ENCODE data around the gene SHROOM1.

Gene SHROOM1

GRCh38 chr5:132773601-132774355 is 56.7 kb downstream of the SHROOM1 start:
- no peak overlapping the region for H3K4me3 ChIP-seq (ENCODE audit: low read depth in 1 of 2, low read length in 2 of 2)
- H3K9me3 ChIP-seq (ENCODE audit: control insufficient read depth in 1 of 2, low read length in 2 of 2): no peaks in the 10 kb centered on the region
- H3K36me3 ChIP-seq (ENCODE audit: control insufficient read depth in 1 of 2, insufficient read depth in 2 of 2, low read length in 2 of 2): peaks cover 0 to 3% of the 10 kb centered on the region in 2 donors
- H3K9ac ChIP-seq (ENCODE audit: low read depth in 1 of 2, low read length in 2 of 2): no peak overlapping the region
- H3K4me1 ChIP-seq (ENCODE audit: control insufficient read depth in 1 of 2, insufficient read depth in 2 of 2, low read length in 2 of 2): peaks cover 30 to 33% of the 10 kb centered on the region in 2 donors
- H3K27ac ChIP-seq (ENCODE audit: low read depth, low read length): no peak overlapping the region
- no peaks in the 10 kb centered on the region for H3K27me3 ChIP-seq (ENCODE audit: control insufficient read depth in 1 of 2, insufficient read depth in 2 of 2, low read length in 2 of 2)

DNA sequence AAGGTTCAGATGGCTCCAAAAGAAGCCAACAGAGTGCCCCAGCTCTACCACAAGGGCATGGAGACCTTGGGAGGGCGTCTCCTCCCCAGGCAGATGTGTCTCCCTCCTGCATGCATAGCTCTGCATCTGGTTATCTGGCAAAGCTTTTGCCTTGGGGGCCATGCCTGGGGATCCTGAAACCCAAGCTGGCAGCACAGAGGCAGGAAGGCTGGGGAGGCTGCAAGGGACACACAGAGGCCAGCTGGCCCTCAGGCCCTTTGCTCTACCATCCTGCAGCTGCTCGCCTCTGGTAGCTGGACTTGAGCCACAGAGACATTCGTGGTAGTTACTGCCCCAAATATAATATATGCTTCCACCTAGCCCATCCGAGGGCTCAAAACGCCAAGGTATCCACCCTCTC is 57.3 kb downstream of the SHROOM1 start:
- Histone ChIP-seq H3K9me3 (ENCODE audit: control insufficient read depth in 1 of 2, low read length in 2 of 2) (no peaks in the 10 kb centered on the region), H3K4me3 (ENCODE audit: low read depth in 1 of 2, low read length in 2 of 2) (no peak overlapping the region), H3K4me1 (ENCODE audit: control insufficient read depth in 1 of 2, insufficient read depth in 2 of 2, low read length in 2 of 2) (peaks cover 30% of the 10 kb centered on the region in 2 donors), H3K27ac (ENCODE audit: low read depth, low read length) (no peak overlapping the region), H3K9ac (ENCODE audit: low read depth in 1 of 2, low read length in 2 of 2) (no peak overlapping the region), H3K27me3 (ENCODE audit: control insufficient read depth in 1 of 2, insufficient read depth in 2 of 2, low read length in 2 of 2) (no peaks in the 10 kb centered on the region), H3K36me3 (ENCODE audit: control insufficient read depth in 1 of 2, insufficient read depth in 2 of 2, low read length in 2 of 2) (peaks cover 0 to 3% of the 10 kb centered on the region in 2 donors)

DNA sequence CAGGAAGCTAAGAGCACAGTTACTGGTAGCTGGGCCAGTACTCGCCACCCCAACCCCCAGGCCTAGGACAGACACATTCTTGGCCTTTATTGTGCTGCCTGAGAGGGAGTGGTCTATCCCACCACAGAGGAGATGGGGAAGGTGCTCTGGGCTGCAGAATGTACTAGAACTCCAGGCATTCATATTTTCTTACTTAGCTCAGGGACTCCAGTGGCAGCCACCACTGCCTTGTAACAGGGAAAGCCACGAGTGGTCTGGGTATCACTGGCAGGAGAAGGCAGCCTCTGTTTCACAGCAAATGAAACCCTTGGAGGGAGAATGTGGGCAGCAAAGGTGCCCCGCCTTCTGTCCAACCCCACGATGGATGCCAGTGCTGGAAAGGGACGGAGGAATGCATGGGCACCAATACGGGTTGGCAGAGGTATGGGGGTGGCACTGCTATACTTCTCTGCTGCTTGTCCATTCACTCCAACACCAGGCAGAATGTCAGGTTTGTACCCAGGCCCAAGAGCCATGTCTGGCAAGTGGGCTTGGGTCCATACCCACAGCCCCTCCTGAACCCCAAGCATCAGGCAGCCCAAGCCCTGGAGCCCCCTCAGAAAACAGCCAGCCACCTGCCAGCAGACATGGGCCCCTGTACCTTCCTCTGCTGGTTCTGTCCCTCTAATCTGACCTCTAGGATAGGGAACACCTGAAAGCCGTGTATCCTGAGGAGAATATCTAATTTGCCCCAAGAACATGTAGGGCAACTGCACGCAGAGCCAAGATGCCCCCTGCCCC is 58.0 kb downstream of the SHROOM1 start:
- Histone ChIP-seq H3K9me3 (ENCODE audit: control insufficient read depth in 1 of 2, low read length in 2 of 2) (no peaks in the 10 kb centered on the region), H3K4me3 (ENCODE audit: low read depth in 1 of 2, low read length in 2 of 2) (no peak overlapping the region), H3K36me3 (ENCODE audit: control insufficient read depth in 1 of 2, insufficient read depth in 2 of 2, low read length in 2 of 2) (peaks cover 0 to 3% of the 10 kb centered on the region in 2 donors), H3K27me3 (ENCODE audit: control insufficient read depth in 1 of 2, insufficient read depth in 2 of 2, low read length in 2 of 2) (no peaks in the 10 kb centered on the region), H3K4me1 (ENCODE audit: control insufficient read depth in 1 of 2, insufficient read depth in 2 of 2, low read length in 2 of 2) (peaks cover 23 to 27% of the 10 kb centered on the region in 2 donors), H3K9ac (ENCODE audit: low read depth in 1 of 2, low read length in 2 of 2) (no peak overlapping the region), H3K27ac (ENCODE audit: low read depth, low read length) (no peak overlapping the region)
